Head of caudate nucleus (tissue), 42 donors: ENCODE measurements around the gene CSAD.
"Not testable (repeated sequence)": the region's sequence is repeated elsewhere in the genome, so short reads cannot be mapped to it uniquely, and the experiment has no call there.

Experiments
- DNase-seq, 42 donors: peaks; one replicate each; pipeline versions ENCODE4 v3.0.0 to v3.0.0-alpha.2; 2020 to 2021; ENCODE audit warnings: mixed read lengths in 7 of 42
- intact Hi-C: fragments of 100-400 bp; cut with DNase I; formaldehyde crosslinking; loops from one replicate; pipeline ENCODE4 v1.15.0; 2022

CSAD gene

DNA sequence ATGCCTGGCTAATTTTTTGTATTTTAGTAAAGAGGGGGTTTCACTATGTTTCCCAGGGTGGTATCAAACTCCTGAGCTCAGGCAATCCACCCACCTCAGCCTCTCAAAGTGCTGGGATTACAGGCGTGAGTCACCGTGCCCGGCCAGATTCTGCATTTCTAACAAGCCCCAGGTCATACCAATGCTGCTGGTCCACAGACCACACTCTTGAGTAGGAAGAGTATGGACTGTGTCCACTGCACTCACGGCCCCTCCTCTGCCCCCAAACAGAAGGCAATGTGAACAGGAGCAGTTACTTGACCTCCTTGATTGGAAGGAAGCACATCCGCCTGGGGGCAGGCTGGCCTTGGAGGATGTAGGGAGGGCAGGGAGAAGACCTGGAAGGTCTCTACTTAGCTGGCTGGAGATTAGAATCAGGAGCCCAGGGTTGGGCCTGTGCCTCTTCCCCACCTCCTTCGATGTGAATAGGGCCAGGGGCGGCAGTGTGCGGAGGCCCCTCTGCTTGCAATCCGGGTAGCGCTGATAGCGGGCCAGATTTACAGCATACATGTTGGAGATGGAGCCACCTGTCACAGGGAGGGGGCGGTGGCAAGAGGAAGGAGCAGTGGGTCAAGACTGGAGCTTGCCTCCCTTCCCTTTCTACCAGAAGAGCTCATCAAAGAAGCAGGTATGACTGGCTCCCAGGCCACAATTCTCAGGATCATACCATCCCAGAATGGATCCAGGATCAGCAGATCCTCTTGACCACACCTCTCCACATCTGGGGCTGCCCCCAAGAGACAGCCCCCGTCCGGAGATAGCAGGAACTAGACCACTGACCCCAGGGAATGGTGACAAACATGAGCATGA is 9.6 kb downstream of the CSAD start:
- DNase-seq, result peak in 3 of 42 donors; percentile 3 to 5 (median 4)
- intact Hi-C loops, result no loop called here

DNA sequence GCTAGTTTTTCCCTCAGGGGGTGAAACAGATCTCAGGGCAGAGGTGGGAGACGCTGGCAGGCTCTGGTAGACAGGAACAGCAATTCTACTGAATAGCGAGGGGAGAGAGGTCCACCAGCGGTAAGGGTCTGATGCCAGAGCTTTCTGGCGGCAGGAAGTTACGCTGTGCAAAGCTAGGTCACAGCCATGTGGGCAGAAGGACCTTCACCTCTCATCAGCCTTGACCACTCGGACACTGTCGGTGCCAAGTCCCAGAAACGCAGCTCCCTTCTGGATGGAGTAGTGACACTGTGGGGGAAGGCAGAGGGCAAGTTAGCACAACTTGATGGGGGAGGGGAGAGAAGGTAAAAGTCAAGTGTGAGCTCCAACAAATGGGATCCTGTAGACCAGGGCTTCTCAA is 10.5 kb downstream of the CSAD start:
- peak in 3 of 42 donors; percentile 0 to 24 (median 8) for DNase-seq

DNA sequence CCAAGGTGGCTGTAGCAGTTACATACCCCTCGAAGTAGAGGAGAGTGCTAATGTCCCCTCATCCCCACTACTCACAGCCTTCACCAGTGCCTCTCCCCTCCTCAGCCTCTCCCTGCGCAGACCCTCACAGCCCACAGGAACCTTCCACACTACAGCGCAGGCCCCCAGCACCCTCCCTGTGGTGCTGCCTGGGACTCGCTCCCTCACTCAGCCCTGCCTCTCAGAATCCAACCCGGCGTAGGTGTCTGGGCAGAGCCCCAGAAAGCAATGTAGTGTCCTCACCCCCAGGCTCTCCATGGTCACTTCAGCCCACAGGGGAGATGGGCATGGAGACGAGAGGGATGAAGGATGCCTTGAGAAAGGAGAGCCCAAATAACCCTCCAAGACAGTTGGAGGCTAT is 11.1 kb downstream of the CSAD start:
- peak in 2 of 42 donors; percentile 2 to 16 for DNase-seq
- intact Hi-C loops, result no loop called here

More for the DNA sequence above, 10.5 kb downstream of the CSAD start:
- intact Hi-C loops, result no loop called here

DNA sequence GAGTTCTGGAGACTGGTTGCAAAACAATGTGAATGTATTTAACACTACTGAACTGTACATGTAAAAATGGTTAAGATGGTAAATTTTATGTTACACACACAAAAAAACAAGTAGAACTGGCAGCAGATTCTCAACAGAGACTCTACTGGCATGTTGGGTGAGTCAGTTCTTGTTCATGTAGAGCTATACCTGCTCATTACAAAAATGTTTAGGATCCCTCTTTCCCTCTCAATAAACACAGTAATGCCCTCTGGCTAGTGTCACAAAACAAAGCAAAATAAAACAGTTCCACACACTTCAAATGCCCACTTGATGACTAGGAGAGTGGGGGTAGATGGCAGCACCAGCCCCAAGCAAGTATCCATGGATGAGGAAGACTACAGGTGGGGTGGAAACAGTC is 13.9 kb downstream of the CSAD start:
- no peak for DNase-seq
- intact Hi-C loops, result no loop called here

DNA sequence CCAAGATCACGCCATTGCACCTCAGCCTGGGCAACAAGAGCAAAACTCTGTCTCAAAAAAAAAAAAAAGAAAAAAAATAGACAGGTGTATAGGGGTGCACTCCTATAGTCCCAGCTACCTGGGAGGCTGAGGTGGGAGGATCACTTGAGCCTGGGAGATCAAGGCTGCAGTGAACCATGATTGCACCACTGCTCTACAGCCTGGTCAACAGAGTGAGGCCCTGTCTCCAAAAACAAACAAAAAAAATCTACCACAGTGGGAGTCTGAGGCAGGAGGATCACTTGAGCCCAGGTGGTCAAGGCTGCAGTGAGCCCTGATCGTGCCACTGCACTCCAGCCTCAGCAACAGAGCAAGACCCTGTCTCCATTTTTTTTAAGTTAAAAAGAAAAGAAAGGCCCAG is 17.7 kb downstream of the CSAD start:
- intact Hi-C loops, result not testable (repeated sequence)
- peak in 1 of 42 donors; percentile 27 for DNase-seq

DNA sequence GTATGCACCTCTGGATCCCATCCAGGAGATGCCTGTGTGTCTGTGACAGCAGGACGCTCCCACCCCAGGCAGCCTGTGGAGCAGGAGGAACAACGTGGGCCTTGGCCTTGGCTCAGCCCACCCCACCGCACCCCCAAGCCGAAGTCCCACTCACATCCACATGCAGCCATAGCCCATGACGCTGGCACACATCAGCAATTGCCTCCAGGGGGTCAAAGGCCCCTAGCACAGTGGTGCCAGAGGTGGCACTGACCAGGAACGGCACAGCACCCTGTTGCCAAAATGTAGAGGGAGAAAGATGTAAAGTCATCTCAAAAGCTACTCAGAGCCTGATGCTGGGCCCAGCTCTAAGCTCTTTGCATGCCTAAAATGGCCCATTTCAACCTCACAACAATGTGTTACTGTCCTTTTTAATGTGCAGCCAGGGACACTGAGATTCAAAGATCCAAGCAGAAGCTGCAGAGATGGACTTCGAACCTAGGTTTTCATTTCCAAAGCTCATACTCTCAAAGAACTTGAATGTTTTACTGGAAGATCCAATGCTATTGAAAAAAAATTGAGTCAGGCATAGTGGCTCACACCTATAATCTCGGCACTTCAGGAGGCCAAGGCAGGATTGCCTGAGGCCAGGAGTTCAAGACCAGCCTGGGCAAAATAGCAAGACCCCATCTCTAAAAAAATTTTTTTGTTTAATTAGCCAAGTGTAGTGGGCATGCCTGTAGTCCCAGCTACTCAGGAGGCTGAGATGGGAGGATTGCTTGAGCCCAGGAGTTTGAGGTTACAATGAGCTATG is 19.4 kb downstream of the CSAD start:
- intact Hi-C loops, result no loop called here
- DNase-seq, result peak in 2 of 42 donors; percentile 2 to 11

DNA sequence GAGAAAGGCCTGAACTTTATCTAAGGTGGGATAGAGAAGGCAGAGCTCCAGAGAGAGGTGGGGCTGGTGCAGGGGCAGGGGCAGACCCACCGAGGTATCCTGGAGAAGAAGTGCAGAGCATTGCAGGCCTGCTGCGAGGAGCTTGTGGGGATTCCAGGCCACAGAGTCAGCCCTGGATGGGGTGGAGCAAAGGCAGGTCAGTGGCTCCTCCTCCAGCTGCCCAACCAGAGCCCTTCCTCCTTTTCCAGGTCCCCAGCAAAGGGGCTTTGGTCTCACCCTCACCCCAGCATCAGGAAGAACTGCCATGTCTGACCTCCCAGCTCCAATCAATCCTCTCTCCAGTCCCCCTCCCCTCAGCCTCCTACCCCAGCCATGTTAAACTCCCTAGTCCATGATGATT is 20.1 kb downstream of the CSAD start:
- intact Hi-C loops, result no loop called here
- DNase-seq, result peak in 1 of 42 donors; percentile 12

DNA sequence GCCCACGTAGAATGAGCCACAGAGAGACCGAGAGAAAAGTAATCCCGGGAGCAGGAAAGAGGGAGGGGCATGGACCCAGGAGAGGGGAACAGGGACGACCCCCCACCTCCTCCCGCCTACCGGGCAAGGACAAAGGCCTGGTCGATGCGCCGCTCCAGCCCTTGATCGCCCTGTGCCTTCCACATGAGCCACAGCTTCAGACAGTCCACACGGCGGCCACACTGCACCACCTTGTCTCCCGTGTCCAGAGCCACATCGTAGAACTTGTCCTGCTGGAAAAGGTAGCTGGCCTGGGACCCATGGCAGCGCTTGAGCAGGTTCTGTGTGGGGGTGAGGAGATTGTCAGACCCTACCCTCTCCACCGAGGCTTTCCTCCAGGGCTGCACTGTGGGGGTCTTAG is 20.7 kb downstream of the CSAD start:
- intact Hi-C loops, result no loop called here
- DNase-seq, result peak in 2 of 42 donors; percentile 20 to 33

DNA sequence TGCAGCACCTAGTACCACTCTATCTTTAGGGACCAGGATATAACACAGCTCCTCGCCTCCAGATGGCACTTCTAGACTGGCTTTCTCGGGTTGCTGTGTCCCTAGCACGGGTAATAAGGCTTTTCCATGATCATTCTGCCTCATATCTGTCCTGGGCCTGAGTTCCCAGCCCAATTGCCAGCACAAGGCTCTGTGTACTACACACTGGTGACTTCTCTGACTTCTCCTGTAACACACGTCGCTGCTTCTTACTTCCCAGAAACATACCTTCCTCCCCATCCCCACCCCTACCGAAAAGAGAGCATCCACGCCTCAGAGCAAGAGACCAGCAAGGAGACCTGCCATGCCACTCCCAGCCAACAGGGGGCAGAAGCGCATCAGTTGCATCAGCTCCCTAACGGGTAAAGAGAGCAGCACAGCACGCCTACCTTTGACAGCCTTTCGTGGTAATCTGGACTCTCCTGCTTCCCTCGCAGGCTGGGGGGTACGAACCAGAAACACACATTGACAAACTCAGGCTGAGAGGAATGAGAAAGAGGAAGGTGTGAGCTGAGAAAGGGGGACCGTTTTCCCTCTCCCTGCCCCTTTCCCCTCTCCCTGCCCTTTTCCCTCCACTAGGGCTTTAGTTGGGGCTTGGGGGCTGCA is 21.4 kb downstream of the CSAD start:
- intact Hi-C loops, result no loop called here
- peak; percentile 49 to 94 (median 85) for DNase-seq

DNA sequence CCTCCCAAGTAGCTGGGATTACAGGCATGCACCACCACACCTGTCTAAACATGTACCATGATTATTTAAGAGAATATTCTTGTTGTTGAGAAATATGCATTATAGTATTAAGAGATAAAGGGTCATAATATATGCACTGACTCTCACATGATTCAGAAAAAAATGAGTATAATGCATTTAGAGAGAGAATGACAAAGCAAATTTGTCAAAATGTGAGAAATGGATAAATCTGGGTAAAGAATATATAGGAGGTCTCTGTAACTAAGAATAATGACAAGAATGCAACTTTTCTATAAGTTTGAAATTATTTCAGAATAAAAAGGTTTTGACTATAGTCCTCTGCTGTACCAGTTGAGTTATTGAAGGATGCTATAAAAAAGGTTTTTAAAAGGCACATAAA is 28.3 kb downstream of the CSAD start:
- intact Hi-C loops, result no loop called here
- DNase-seq, result no peak

DNA sequence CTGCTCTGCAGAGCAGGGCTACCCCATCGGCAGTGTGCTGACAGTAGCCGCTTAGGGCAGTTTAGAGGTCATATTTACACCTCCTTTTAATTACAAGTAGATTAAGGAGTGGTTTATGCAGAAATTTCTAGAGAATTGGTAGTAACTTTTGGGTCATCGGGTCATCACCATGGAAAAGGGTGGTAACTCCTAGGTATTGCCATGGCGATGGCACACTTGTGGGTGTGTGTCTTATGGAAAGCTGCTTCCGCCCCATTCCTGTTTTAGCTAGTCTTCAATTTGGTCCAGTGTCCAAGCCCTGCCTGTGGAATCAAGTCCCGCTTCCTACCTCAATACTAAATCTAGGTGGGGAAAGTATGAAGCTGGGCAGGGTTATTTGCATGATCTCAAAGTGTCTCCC is 29.7 kb downstream of the CSAD start:
- intact Hi-C loops, result no loop called here
- DNase-seq, result no peak

DNA sequence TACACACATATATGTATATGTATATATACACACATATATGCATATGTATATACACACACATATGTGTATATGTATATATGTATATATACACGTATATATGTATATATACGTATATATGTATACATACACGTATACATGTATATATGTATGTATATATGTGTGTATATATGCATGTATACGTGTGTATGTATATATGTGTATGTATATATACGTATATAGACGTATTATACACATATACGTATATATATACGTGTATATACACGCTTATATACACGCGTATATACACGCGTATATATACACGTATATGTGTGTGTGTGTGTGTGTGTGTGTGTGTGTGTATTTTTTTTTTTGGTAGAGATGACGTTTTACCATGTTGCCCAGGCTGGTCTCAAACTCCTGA is 33.1 kb downstream of the CSAD start:
- no peak for DNase-seq
- intact Hi-C loops, result no loop called here

DNA sequence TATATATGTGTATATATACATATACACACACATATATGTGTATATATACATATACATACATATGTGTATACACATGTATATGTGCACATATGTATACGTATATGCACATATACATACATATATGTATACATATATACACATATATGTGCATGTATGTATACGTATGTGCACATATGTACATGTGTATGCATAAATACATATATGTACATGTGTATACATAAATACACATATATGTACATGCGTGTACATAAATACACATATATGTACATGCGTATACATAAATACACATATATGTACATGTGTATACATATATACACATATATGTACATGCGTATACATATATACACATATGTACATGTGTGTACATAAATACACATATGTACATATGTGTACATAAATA is 33.5 kb downstream of the CSAD start:
- DNase-seq, result no peak
- intact Hi-C loops, result no loop called here

DNA sequence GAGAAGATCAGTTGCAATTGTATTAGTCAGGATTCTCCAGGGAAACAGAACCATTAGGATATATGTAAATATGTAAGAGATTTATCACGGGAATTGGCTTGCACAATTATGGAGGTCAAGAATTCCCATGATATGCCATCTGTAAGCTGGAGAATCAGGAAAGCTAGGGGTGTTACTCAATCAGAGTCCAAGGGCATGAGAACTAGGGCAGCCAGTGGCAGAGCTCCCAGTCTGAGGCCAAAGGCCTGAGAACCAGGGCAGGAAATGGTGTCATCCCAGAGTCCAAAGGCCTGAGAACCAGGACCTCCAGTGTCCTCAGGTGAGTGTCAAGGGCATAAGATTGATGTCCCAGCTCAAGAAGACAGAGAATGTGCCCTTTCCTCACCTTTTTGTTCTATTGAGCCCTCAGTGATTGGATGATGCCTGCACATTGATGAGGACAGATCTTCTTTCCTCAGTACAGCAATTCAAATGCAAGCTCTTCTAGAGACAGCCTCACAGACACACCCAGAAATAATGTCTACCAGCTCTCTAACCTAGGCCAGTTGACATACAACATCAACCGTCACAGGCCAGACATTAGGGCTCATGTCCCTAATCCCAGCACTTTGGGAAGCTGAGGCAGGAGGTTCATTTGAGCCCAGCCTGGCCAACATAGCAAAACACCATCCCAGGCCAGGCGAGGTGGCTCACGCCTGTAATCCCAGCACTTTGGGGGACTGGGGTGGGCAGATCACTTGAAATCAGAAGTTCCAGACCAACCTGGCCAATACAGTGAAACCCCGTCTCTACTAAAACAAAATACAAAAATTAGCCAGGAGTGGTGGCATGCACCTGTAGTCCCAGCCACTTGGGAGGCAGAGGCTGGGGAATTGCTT is 35.1 kb downstream of the CSAD start:
- DNase-seq, result peak in 1 of 42 donors; percentile 3
- intact Hi-C loops, result no loop called here

DNA sequence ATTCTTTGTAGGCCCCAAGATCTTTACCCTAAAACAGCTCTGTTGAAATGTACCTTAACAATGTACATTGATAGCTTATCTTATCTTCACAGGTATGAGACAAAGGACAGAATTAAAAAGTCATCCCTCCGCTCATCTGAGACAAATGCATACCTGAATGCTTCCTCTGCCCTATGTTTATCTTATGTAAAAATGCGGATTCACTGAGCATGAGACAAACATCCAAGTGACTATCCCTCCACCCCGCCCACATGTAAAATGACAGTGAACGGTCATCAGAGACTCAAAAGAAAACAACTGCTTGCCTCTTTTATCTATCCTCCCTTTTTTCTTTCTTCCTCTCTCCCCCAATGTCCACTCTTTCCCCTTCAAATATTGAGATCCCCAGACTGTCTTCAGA is 37.4 kb downstream of the CSAD start:
- intact Hi-C loops, result no loop called here
- peak in 1 of 42 donors; percentile 4 for DNase-seq

DNA sequence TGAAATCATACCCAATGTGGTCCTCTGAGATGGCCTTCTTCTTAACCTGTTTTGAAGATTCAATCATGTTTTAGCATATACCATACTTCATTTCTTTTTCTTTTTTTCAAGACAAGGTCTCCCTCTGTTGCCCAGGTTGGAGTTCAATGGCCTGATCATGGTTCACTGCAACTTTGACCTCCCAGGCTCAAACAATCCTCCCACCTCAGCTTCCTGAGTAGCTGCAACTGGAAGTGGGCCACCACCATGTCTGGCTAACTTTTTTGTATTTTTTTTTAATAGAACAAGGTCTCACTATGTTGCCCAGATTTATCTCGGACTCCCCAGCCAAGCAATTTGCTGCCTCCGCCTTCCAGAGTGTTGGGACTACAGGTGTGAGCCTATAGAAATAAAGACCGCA is 47.0 kb downstream of the CSAD start:
- DNase-seq, result peak in 1 of 42 donors; percentile 5
- intact Hi-C loops, result no loop called here

DNA sequence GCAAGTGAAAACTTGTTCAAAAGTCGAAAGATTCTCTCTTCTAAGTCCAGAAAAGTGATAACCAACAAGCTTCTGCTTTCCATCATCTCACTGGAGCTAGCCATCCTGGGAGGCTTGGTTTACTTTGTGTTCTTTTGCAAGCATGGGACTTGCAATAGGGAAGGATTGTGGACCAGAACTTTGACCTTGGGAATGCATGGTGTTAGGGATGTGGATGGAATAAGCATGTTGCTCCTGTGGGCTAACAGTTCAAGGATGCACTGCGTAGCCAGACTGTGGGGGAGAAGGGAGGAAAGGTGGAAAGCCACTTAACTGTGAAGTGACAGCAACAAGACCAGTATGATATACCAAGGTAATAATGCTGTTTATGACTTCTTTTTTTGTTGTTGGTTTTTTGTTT is 48.9 kb downstream of the CSAD start:
- intact Hi-C loops, result no loop called here

DNA sequence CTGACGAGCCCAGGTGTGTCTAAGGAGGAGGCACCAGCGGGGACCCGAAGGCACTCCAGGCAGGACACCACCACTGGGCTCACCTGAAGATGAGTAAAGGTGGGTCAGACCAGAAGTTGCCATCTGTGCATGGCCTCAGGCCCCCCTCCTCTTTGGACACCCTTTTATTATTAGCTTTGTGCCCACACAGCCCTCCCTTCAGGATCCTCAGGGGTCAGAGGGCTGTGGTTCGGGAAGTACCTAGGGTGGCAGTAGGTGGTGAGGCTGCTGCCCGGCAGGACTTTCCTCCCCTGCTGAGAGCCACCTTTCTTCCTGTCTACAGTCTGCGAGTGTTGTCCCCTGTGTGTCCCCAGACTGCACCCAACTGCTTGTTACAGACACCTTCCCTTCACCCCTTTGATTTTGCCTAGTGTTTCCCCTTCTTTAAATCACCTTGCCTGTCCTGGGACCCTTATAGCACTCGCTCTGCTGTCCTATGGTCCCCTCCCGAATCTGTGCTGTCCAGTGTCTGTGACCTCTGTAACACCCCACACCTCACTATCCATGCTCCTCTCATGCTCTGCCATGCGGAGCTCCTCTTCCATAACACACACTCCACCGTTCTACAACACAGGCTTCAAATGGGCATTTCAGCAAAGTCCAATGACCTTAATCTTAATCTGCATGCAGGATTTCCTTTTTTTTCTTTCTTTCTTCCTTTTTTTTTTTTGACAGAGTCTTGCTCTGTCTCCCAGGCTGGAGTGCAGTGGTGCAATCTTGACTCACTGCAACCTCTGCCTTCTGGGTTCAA is 51.8 kb downstream of the CSAD start:
- peak in 1 of 42 donors; percentile 28 for DNase-seq

More for the DNA sequence above, 48.9 kb downstream of the CSAD start:
- no peak for DNase-seq

More for the DNA sequence above, 51.8 kb downstream of the CSAD start:
- intact Hi-C loops, result no loop called here
